CD4-positive, alpha-beta T cell (primary cell): ENCODE measurements around the gene ZNF774. TPM values are rescaled to one million over a fixed set of nuclear protein-coding genes. Genes with fewer than 3 reads are reported as not detected.

Source experiments
- ATAC-seq: fragments of 200-7000 bp; cut with Tn5 transposase; one replicate; pipeline ENCODE4 v1.10.0; 2022; ENCODE audit warnings: mild to moderate bottlenecking; ENCODE audit not compliant: poor library complexity
- CTCF ChIA-PET: fragments of 350-600 bp; sonication (Branson Sonifier 250); formaldehyde crosslinking; loops from one replicate; lab custom pipeline; 2021; ENCODE audit warnings: antibody characterized with exemption, inconsistent platforms; lab: Charles Lee
- POLR2A ChIA-PET: fragments of 350-600 bp; sonication (Branson Sonifier 250); formaldehyde crosslinking; loops from one replicate; lab custom pipeline; 2021; ENCODE audit warnings: antibody characterized with exemption, inconsistent platforms; lab: Charles Lee
- DNase-seq, 14 experiments: peaks; one replicate each; pipeline ENCODE4 v3.0.0-alpha.2; 2013 to 2020; ENCODE audit warnings: mixed read lengths in 2 of 14
- H3K27ac ChIP-seq, 2 donors: one replicate each; pipeline versions ENCODE4 v1.5.1 to v1.7.0; 2013; ENCODE audit warnings: low read length in 2 of 2, low read depth in 1 of 2, mild to moderate bottlenecking in 1 of 2
- H3K27me3 ChIP-seq, 2 experiments: 1 replicate in 1 of 2; 2 replicates in 1 of 2; pipeline versions ENCODE4 v1.6.1 to v1.7.0; 2013; ENCODE audit warnings: low read length in 2 of 2, control low read depth in 1 of 2, mild to moderate bottlenecking in 1 of 2, moderate library complexity in 1 of 2; ENCODE audit not compliant: insufficient read depth in 2 of 2, control insufficient read depth in 1 of 2
- H3K36me3 ChIP-seq: one replicate; pipeline ENCODE4 v1.6.1; 2013; ENCODE audit warnings: low read length, control low read depth; ENCODE audit not compliant: insufficient read depth
- H3K4me1 ChIP-seq: one replicate; pipeline ENCODE4 v1.6.1; 2013; ENCODE audit warnings: low read length, control low read depth; ENCODE audit not compliant: insufficient read depth
- H3K4me3 ChIP-seq: one replicate; pipeline ENCODE4 v1.5.1; 2013; ENCODE audit warnings: mild to moderate bottlenecking, low read length, moderate library complexity
- H3K9me3 ChIP-seq, 2 experiments: 1 replicate in 1 of 2; 2 replicates in 1 of 2; pipeline versions ENCODE4 v1.6.1 to v1.7.0; 2013; ENCODE audit warnings: low read length in 2 of 2, mild to moderate bottlenecking in 2 of 2, control low read depth in 1 of 2, moderate library complexity in 1 of 2; ENCODE audit not compliant: control insufficient read depth in 1 of 2, insufficient read depth in 1 of 2
- H3K27ac Mint-ChIP-seq: one replicate; pipeline ENCODE4 v1.8.0; 2020; ENCODE audit warnings: mixed read lengths
- H3K27me3 Mint-ChIP-seq: one replicate; pipeline ENCODE4 v1.8.0; 2021; ENCODE audit warnings: mixed read lengths
- H3K36me3 Mint-ChIP-seq: one replicate; pipeline ENCODE4 v1.8.0; 2021; ENCODE audit warnings: low read depth, mixed read lengths
- H3K4me1 Mint-ChIP-seq: one replicate; pipeline ENCODE4 v1.8.0; 2021; ENCODE audit warnings: low read depth, mixed read lengths
- H3K4me3 Mint-ChIP-seq: one replicate; pipeline ENCODE4 v1.8.0; 2020; ENCODE audit warnings: mild to moderate bottlenecking, mixed read lengths
- H3K9me3 Mint-ChIP-seq: one replicate; pipeline ENCODE4 v1.8.0; 2020; ENCODE audit warnings: mixed read lengths
- intact Hi-C, 2 experiments: fragments of 100-400 bp; cut with DNase I in 1 of 2; cut with micrococcal nuclease in 1 of 2; formaldehyde crosslinking; loops; one replicate each; pipeline versions ENCODE4 v1.15.1 to v1.9.0; 2023 to 2025; cut with DNase I, micrococcal nuclease
- total RNA-seq, 174 experiments: library from RNA in 2 of 174; stranded (reverse) in 2 of 174; gene quantifications; one replicate each; pipeline ENCODE4 v1.2.3 and lab custom pipeline; 2021 to 2026
- TF ChIP-seq, protein P1 (sequence below): fragments of 200-600 bp; IDR thresholded peaks from one replicate; pipeline ENCODE4 v1.8.0; 2022; ENCODE audit warnings: antibody characterized with exemption, mild to moderate bottlenecking

ZNF774 gene
- total RNA-seq, 2 experiments from 2014 or later = 0.20 to 1.1 TPM

DNA sequence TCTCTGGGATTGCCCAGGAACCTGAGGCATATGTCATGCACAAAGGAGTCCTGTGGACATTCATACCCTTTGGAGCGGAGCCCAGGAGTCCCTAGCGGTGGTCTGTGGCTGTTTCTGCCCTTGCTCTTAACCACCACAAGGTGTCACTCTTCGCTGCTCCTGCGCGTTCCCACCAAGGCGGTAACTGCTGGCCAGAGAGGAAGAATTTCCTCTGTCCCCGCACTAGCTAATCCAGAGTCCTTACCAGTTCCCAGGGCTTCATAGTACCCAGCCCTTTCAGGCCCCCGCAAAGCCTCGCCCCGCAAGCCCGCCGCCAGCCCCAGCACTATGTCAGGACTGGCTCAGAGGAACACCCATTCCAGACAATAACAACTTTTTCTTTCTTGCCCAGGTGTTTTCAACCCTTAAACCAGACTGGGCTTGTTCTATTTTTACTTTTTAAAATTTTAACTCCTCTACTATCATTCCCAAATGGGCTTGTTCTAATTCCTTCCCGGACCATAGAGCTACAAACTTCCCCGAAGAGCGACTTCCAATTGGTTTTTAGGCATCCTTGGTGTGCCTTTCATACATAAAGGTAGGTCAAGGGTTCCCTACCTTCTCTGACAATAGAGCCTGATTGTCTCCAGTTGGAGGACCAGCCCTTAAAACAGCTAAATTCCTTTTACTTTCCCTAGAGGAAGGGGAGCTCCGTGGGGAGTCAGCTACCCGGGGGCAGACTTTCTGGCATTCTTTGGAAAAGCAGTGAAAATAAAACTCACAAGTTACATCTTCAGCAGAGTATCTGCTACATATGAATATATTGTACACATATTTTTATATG is 31.8 kb upstream of the ZNF774 start:
- intact Hi-C loops = loop anchor here (1.0 to 10.0 kb wide), 9 partner anchors 42 to 612 kb away; partner anchors contain the start of gene HDDC3 (in 1 of the 2)
- H3K27ac ChIP-seq = no peak overlapping the region
- ATAC-seq = peak; percentile 96
- no peak overlapping the region for H3K4me3 ChIP-seq
- H3K36me3 ChIP-seq = no peaks in the 10 kb centered on the region
- Mint-ChIP-seq H3K27ac (no peak overlapping the region), H3K9me3 (no peaks in the 10 kb centered on the region), H3K4me3 (no peak overlapping the region), H3K4me1 (peaks cover 9% of the 10 kb centered on the region), H3K36me3 (no peaks in the 10 kb centered on the region), H3K27me3 (no peaks in the 10 kb centered on the region)
- ChIA-PET POLR2A (interaction anchor here (0.7 to 1.6 kb wide), 2 partner anchors 14 to 161 kb away, joined by 3 to 5 read pairs; no protein-coding TSS in a partner anchor), CTCF (interaction anchor here (0.6 to 3.3 kb wide), 30 partner anchors 9 to 566 kb away, joined by 3 to 37 read pairs (median 3); partner anchors contain the start of genes IQGAP1 and ZNF774)
- no peaks in the 10 kb centered on the region for H3K27me3 ChIP-seq
- TF ChIP-seq, protein P1, sequence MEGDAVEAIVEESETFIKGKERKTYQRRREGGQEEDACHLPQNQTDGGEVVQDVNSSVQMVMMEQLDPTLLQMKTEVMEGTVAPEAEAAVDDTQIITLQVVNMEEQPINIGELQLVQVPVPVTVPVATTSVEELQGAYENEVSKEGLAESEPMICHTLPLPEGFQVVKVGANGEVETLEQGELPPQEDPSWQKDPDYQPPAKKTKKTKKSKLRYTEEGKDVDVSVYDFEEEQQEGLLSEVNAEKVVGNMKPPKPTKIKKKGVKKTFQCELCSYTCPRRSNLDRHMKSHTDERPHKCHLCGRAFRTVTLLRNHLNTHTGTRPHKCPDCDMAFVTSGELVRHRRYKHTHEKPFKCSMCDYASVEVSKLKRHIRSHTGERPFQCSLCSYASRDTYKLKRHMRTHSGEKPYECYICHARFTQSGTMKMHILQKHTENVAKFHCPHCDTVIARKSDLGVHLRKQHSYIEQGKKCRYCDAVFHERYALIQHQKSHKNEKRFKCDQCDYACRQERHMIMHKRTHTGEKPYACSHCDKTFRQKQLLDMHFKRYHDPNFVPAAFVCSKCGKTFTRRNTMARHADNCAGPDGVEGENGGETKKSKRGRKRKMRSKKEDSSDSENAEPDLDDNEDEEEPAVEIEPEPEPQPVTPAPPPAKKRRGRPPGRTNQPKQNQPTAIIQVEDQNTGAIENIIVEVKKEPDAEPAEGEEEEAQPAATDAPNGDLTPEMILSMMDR = peak; percentile 96
- no peaks in the 10 kb centered on the region for H3K9me3 ChIP-seq
- H3K4me1 ChIP-seq = peaks cover 7% of the 10 kb centered on the region
- peak; percentile 43 to 87 (median 56) for DNase-seq

DNA sequence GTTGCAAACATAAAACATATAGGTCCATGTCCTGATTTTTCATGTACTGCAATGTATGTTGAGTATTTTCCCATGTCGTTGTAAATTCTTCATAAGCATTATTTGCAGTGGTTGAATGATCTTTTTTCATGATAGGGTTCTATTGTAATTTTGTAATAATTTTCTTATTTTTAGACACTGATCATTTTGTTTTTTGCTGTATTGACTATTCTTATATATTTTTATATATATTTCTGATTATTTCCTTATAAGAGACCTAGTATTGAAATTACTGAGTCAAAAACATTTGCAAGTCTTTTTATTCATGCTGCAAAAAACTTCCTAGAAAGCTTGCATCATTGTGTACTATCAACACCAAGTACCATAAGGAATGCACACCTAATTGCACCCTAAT is 31.2 kb upstream of the ZNF774 start:
- peaks cover 9% of the 10 kb centered on the region for H3K4me1 Mint-ChIP-seq
- intact Hi-C loops = loop anchor here (1.0 to 10.0 kb wide), 9 partner anchors 41 to 611 kb away; partner anchors contain the start of gene HDDC3 (in 1 of the 2)
- H3K9me3 ChIP-seq = no peaks in the 10 kb centered on the region
- POLR2A ChIA-PET = interaction anchor here (1.6 kb wide), 1 partner anchor 161 kb away, joined by 5 read pairs; no protein-coding TSS in a partner anchor
- H3K27ac ChIP-seq = no peak overlapping the region
- H3K27me3 ChIP-seq = no peaks in the 10 kb centered on the region
- ATAC-seq (no peak), DNase-seq (no peak)
- H3K4me3 Mint-ChIP-seq = no peak overlapping the region
- H3K9me3 Mint-ChIP-seq = no peaks in the 10 kb centered on the region
- CTCF ChIA-PET = interaction anchor here (1.2 to 3.3 kb wide), 6 partner anchors 8 to 566 kb away, joined by 3 to 37 read pairs (median 6); partner anchors contain the start of gene IQGAP1
- TF ChIP-seq, protein P1 = no peak
- no peaks in the 10 kb centered on the region for H3K36me3 ChIP-seq
- H3K4me1 ChIP-seq = peaks cover 7% of the 10 kb centered on the region
- H3K27ac Mint-ChIP-seq = no peak overlapping the region
- H3K4me3 ChIP-seq = no peak overlapping the region
- no peaks in the 10 kb centered on the region for H3K36me3 Mint-ChIP-seq
- no peaks in the 10 kb centered on the region for H3K27me3 Mint-ChIP-seq

DNA sequence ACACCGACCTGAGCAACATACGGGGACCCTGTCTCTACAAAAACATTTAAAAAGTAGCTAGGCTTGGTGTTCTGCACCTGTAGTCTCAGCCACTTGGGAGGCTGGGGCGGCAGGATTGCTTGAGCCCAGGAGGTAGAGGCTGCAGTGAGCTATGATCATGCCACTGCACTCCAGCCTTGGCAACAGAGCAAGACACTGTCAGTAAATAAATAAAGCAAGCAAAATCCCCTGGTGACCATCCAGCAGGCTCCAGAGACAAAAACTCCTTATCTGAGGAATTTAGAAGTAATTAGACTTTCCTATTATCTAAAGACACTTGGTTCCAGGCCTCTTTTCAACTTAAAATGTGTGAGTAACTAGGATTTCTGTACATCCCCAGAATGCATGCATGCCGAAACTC is 29.5 kb upstream of the ZNF774 start:
- intact Hi-C loops = loop anchor here (5.0 to 10.0 kb wide), 5 partner anchors 40 to 610 kb away; partner anchors contain the start of gene HDDC3 (in 1 of the 2)
- H3K36me3 Mint-ChIP-seq = no peaks in the 10 kb centered on the region
- no peak overlapping the region for H3K4me3 Mint-ChIP-seq
- no peaks in the 10 kb centered on the region for H3K27me3 Mint-ChIP-seq
- TF ChIP-seq, protein P1 = no peak
- H3K27ac Mint-ChIP-seq = no peak overlapping the region
- no peaks in the 10 kb centered on the region for H3K27me3 ChIP-seq
- no peaks in the 10 kb centered on the region for H3K9me3 ChIP-seq
- no peak overlapping the region for H3K4me3 ChIP-seq
- no peak overlapping the region for H3K27ac ChIP-seq
- DNase-seq = no peak
- no peak for ATAC-seq
- no peaks in the 10 kb centered on the region for H3K9me3 Mint-ChIP-seq
- peaks cover 7% of the 10 kb centered on the region for H3K4me1 ChIP-seq
- no peaks in the 10 kb centered on the region for H3K36me3 ChIP-seq
- ChIA-PET POLR2A (no interaction called here), CTCF (no interaction called here)
- H3K4me1 Mint-ChIP-seq = peaks cover 9% of the 10 kb centered on the region
